GM19395 (cell line): ENCODE results near the gene OR51B5.
"Not testable (repeated sequence)": the region's sequence is repeated elsewhere in the genome, so short reads cannot be mapped to it uniquely, and the experiment has no call there.

Experiments used
- ATAC-seq: cut with Tn5 transposase; IDR thresholded peaks from one replicate; pipeline ENCODE4 v1.9.1; 2021; ENCODE audit warnings: mild to moderate bottlenecking, moderate library complexity; ENCODE audit not compliant: unreplicated experiment

Gene OR51B5

DNA sequence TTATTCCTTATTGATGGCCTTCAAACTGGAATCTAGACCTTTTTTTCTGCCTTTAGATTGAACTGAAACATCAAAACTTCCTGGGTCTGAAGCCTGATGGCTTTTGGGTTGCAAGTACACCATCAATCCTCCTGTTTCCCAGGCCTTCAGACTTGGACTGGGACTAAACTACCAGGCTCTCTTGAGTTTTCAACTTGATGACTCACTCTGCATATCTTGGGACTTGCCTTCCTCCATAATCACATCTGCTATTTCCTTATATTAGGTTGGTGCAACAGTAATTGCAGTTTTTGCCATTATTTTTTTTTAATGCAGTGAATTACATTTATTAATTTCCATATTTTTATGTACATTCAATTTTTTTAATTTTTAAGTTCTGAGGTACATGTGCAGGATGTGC lies 7.0 kb downstream of the OR51B5 start:
- no peak for ATAC-seq

DNA sequence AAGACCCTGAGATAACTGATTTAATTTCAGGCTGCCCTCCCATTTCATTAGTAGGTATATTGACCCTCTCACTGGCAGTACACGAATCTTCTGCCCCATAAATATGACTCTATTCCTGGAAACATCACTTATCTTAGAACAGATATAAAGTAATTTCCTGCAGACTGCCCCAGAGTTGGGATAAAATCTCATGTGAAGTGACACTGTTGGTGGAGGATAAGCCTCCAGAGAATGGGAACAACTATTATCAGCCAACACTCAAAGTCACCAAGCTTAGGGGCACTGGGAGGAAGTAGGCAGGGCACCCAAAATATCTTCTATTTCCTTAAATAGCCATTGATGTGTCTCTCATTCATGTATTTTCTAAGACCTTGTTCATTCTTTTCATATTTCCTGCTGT lies 8.2 kb downstream of the OR51B5 start:
- ATAC-seq: no peak

DNA sequence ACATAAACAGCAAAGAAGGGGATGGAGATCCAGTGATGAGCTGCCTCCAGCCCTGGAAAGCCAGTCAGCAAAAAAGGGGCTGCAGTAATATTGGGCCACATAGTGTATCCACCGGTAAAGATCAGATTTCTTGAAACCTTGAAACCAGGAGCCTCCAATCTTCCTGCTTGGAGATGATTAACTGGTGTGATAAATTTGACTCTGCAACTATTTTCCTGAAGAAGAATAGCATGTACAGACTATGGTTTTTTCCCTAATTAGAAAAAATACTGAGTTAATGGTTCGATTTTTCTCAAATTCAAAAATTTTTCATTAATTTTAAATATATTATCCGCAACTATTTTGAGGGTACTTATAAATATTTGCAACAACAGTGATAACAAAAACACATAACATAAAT lies 19.1 kb downstream of the OR51B5 start, which contains the start of gene OR51B2:
OR51B2 (minus strand) TSS at position 101 of the 400 bp plus-strand sequence; CDS start at position 101, 0 bp downstream.
- ATAC-seq: no peak

DNA sequence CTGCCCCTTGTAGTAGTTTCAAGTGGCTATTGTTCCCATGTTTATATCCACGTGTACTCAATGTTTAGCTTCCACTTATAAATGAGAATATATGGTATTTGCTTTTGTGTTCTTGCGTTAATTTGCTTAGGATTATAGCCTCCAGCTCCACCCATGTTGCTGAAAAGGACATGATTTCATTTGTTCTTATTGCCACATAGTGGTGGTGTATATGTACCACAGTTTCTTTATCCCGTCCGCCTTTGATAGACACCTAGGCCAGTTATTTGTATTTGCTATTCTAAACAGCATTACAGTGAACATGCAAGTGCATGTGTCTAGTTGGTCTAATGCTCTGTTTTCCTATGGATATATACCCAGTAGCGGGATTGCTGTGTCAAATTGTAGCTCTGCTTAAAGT lies 26.0 kb downstream of the OR51B5 start:
- no peak for ATAC-seq

DNA sequence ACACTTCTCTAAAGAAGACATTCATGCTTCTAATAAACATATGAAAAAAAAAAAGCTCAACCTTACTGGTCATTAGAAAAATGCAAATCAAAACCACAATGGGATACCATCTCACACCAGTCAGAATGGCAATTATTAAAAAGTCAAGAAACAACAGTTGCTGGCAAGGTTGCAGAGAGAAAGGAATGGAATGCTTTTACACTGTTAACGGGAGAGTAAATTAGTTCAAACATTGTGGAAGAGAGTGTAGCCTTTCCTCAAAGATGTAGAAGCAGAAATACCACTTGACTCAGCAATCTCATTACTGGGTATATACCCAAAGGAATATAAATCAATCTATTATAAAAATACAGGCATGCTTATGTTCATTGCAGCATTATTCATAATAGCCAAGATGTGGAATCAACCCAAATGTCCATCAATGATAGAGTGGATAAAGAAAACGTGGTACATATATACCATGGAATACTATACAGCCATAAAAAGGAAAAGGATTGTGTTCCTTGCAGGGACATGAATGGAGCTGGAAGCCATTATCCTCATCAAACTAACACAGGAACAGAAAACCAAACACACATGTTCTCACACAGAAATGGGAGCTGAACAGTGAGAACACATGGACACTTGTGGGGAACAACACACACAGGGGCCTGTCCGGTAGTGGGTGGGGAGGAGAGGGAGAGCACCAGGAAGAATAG lies 29.8 kb downstream of the OR51B5 start:
- ATAC-seq: not testable (repeated sequence)

DNA sequence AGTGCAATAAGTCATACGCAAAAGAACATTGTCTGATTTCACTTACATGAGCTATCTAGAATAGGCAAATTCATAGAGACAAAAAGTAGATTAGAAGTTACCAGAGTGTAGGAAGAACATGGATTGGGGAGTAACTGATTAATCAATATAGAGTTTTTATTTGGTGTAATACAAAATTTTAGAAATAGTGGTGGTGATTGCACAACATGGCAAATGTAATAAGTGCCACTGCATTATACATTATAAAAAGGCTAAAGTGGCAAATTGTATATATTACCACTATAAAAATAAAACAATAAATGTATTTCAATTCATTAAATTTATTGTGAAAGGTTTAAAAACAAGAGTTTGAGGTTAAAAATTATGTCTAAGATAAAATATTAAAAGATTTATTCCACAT lies 32.9 kb downstream of the OR51B5 start:
- no peak for ATAC-seq

DNA sequence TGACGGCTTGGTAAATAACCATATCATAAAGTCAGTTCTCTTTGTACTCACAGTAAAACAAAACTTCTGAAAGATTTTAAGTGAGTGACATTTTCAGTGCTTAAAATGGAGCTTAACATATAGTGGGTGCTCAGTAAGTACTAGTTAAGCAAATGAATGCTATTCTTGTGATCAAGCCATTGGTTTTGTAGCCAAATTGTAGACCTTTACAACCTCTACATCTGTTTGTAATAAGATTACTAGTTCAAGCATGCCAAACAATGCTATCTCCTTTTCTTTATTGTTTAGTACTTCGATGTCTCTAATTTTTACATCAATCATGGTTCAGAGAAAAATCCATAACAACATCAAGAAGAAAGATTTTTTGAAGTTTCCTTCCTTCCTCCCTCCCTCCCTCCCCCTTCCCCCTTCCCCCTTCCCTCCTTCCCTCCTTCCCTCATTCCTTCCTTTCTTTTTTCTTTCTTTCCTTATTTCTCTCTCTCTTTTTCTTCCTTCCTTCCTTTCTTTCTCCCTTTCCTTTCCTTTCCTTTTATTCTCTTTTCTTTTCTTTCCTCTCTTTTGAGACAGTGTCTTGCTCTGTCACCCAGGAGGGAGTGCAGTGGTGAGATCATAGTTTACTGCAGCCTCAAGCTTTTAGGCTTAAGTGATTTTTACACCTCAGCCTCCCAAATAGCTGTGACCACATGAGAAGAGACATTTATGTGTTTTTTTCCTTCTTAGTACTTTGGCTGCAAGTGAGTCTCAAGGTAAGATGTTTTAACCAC lies 35.9 kb downstream of the OR51B5 start:
- ATAC-seq: no peak

DNA sequence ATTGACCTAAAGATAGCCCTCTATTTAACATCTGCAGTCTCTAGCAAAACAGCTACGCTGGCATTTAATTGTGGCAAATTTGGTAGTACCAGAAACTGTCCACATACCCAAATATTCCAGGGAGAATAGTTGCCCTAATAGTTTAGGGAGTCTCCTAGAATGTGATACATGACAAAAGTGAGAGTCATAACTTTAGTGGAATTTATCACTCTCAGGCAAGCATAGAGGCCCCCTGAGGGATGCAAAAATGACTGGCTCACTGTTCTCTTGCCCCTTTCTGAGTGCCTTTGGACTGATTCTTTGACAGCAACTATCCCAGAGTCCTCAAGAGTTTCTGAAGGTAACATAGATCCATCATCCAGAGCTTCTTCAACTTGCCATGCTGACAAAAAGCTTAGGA lies 39.3 kb downstream of the OR51B5 start:
- no peak for ATAC-seq

DNA sequence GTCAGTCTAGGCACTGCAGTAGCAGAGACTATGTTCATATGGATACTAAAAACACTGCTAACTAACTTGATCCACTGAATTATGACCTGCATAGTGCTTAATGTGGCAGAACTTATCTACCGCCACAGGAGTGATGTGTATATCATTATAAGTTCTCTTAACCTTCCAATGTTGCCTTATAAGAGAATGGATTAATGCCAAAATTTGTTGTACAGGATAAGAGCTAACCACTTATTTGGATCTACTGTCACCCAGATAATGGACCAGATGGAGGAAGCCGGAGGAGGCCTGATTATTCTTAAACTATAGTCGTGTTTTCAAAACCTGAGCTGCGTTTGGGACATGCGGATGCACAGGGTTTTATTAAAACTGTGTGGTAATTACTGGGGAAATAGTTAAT lies 39.7 kb downstream of the OR51B5 start:
- no peak for ATAC-seq

DNA sequence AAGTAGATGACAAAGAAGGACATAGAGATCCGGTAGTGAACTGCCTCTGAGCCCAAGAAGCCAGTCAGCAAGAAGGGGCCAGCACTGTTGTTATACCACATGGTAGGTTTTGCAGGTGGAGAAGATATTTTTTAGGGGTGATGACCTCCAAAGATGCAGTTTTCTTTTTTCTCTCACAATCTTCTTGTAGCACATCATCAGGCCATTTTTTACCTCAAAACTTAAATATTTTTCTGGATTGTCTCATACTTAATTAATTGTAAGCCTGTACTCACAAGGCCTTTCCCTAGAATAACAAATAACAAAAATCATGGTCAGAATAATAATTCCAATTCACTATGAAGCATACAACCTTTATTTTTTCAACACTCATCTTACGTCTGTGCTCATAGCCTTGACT lies 41.5 kb downstream of the OR51B5 start, which contains the start of gene OR51B4:
OR51B4 (minus strand) TSS at position 101 of the 400 bp plus-strand sequence; CDS start at position 101, 0 bp downstream.
- ATAC-seq: no peak

DNA sequence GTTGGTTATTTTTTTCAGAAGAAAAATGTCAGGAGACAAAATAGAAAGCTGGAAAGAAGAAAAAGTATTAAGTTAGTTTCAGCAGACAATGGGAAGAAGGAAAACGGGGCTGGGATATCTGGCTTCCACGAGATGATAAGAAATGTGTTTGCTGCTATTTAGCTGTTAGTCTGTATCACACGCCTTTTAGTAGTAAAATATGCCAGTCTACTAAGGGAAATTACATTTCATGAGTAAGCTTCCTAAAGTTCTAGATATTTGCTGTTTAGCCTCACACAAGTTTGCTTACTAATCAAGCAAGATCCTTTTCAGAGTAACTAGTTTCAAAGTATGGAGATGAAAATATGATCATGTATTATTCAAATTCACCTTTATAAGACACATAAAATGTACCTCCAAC lies 43.1 kb downstream of the OR51B5 start:
- no peak for ATAC-seq

DNA sequence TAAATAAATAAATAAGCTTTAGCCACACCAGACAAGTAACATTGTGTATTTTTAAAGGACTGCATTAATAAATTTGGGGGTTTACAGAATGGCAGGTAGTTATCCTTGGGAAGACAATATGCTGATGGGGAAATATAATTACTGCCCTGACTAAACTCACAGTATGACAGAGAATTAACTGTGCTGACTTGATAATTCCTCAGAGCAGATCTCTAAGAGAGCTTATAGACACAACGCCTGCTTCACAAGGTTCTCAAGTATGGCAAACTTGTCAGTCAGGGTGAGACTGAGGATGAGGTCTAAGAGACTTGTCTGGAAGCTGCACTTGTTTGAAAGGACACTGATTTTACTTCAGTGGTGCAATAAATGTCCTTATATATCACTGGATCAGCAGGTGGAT lies 44.9 kb downstream of the OR51B5 start:
- ATAC-seq: no peak

DNA sequence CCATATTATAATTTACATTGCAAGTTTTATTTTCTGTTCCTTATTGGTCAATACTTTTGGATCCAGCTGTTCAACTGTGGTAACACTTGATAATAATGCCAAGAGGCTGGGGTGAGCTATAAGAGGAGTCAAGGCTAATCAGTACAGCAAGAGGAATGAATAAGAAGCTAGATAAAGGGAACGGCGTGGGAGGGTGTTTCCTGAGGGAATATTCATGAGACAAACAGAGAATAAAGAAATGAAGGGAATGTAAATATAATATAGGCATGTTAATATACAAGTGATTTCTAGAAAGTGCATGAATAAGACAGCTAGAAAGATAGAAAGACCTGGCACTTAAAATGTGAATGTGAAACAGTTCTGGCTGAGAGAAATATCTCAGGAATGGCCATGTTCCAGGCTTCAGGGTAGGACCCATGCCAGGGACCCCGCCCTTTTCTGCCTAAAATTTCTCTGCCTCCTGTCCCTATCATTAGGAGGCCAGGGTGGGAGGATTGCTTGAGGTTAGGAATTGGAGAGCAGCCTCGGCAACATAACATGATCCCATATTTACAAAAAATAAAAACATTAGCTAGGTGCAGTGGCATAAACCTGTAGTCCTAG lies 45.5 kb downstream of the OR51B5 start:
- ATAC-seq: no peak

DNA sequence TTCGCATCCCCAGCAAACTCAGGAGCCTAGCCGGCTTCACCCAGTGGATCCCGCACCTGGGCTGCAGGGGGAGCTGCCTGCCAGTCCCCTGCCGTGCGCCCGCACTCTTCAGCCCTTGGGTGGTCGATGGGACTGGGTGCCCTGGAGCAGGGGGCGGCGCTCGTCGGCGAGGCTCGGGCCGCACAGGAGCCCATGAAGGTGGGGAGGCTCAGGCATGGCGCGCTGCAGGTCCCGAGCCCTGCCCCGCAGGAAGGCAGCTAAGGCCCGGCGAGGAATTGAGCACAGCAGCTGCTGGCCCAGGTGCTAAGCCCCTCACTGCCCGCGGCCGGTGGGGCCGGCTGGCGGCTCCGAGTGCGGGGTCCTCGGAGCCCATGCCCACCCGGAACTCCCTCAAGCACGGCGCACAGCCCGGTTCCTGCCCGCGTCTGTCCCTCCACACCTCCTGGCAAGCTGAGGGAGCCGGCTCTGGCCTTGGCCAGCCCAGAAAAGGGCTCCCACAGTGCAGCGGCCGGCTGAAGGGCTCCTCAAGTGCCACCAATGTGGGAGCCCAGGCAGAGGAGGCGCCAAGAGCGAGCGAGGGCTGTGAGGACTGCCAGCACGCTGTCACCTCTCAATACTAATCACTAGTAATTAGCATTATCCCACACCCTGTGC lies 48.9 kb downstream of the OR51B5 start:
- ATAC-seq: not testable (repeated sequence)

DNA sequence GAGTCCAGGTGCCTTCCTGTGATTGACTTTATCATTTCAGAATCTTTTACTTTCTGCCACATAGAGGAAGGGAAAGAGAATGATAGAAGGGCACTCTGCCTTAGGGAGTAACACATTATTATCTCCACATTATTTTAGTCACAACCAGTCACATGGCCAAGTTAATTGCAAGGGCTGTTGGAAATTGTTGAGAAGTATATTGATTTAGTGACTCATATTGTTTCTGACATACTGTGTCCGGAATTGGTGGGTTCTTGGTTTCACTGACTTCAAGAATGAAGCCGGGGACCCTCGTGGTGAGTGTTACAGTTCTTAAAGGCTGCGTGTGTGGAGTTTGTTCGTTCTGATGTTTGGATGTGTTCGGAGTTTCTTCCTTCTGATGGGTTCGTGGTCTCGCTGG lies 50.3 kb downstream of the OR51B5 start:
- ATAC-seq: no peak
